Fibroblast of the conjunctiva (primary cell): ENCODE results near the gene SBF2.
A peak's percentile ranks its signal among the peaks of the same experiment; 100 is the strongest.

ENCODE experiments used
- DNase-seq: peaks from one replicate; pipeline ENCODE4 v3.0.0-alpha.2; 2010; ENCODE audit warnings: low read depth

SBF2 gene

GRCh38 chr11:10301656-10302358 is 7.8 kb upstream of the SBF2 start:
- no peak for DNase-seq

- no peak for DNase-seq
Measured at GRCh38 chr11:10298342-10298741, 4.3 kb upstream of the SBF2 start.

- no peak for DNase-seq
Measured at GRCh38 chr11:10295064-10295901, 1.3 kb upstream of the SBF2 start.

- peak; percentile 67 for DNase-seq
Measured at GRCh38 chr11:10294290-10294953, 403 bp upstream of the SBF2 start.

GRCh38 chr11:10291801-10292638 is 2.0 kb downstream of the SBF2 start:
- no peak for DNase-seq

- DNase-seq: no peak
Measured at GRCh38 chr11:10289765-10290380, 4.1 kb downstream of the SBF2 start.

- no peak for DNase-seq
Measured at GRCh38 chr11:10288881-10289764, 4.9 kb downstream of the SBF2 start.

GRCh38 chr11:10287766-10288715 is 6.0 kb downstream of the SBF2 start:
- DNase-seq: no peak

GRCh38 chr11:10287140-10287539 is 6.9 kb downstream of the SBF2 start:
- no peak for DNase-seq

GRCh38 chr11:10285148-10285802 is 8.7 kb downstream of the SBF2 start:
- no peak for DNase-seq

GRCh38 chr11:10283991-10284390 is 10.0 kb downstream of the SBF2 start:
- no peak for DNase-seq

GRCh38 chr11:10282117-10282516 is 11.9 kb downstream of the SBF2 start:
- no peak for DNase-seq

- DNase-seq: no peak
Measured at GRCh38 chr11:10275714-10276113, 18.3 kb downstream of the SBF2 start.

- no peak for DNase-seq
Measured at GRCh38 chr11:10274726-10275125, 19.3 kb downstream of the SBF2 start.

- DNase-seq: no peak
Measured at GRCh38 chr11:10273738-10274137, 20.3 kb downstream of the SBF2 start.

- no peak for DNase-seq
Measured at GRCh38 chr11:10272132-10272531, 21.9 kb downstream of the SBF2 start.

- DNase-seq: no peak
Measured at GRCh38 chr11:10268746-10269488, 25.1 kb downstream of the SBF2 start.

GRCh38 chr11:10267821-10268220 is 26.2 kb downstream of the SBF2 start:
- no peak for DNase-seq
